Progenitor cell of endocrine pancreas (in vitro differentiated cells): Measurements from ENCODE around the gene CMIP. TPM values are rescaled to one million over a fixed set of nuclear protein-coding genes. Genes with fewer than 3 reads are reported as not detected.

Experiments
- DNase-seq: peaks from one replicate; pipeline ENCODE4 v3.0.0; 2021; ENCODE audit warnings: low spot score; ENCODE audit not compliant: unreplicated experiment
- H3K27ac Mint-ChIP-seq: 2 replicates; pipeline ENCODE4 v1.8.0; 2021; ENCODE audit warnings: mild to moderate bottlenecking, moderate library complexity, mixed read lengths
- H3K27me3 Mint-ChIP-seq: 2 replicates; pipeline ENCODE4 v1.8.0; 2021; ENCODE audit warnings: mixed read lengths
- H3K36me3 Mint-ChIP-seq: 2 replicates; pipeline ENCODE4 v1.8.0; 2022; ENCODE audit warnings: mixed read lengths; ENCODE audit not compliant: insufficient read depth
- H3K4me1 Mint-ChIP-seq: 2 replicates; pipeline ENCODE4 v1.8.0; 2021; ENCODE audit warnings: low read depth, mixed read lengths
- H3K4me3 Mint-ChIP-seq: 2 replicates; pipeline ENCODE4 v1.8.0; 2021; ENCODE audit warnings: low read depth, mild to moderate bottlenecking, moderate library complexity, mixed read lengths
- H3K9me3 Mint-ChIP-seq: 2 replicates; pipeline ENCODE4 v1.8.0; 2021; ENCODE audit warnings: low read depth, mixed read lengths
- total RNA-seq: library from RNA; stranded (reverse); gene quantifications from 2 replicates; pipeline ENCODE4 v1.2.1, GENCODE V29; 2021
- TF ChIP-seq, protein P1 (sequence below): fragments of 200-600 bp; sonication (generic); IDR thresholded peaks from one replicate; pipeline ENCODE4 v1.5.0; 2021; ENCODE audit warnings: antibody characterized with exemption, mild to moderate bottlenecking; ENCODE audit not compliant: unreplicated experiment

Gene CMIP
- total RNA-seq, 1 donor from 2014 or later = 62.7 TPM

GRCh38 chr16:81708266-81709015, 263.8 kb downstream of the CMIP start:
- TF ChIP-seq, protein P1, sequence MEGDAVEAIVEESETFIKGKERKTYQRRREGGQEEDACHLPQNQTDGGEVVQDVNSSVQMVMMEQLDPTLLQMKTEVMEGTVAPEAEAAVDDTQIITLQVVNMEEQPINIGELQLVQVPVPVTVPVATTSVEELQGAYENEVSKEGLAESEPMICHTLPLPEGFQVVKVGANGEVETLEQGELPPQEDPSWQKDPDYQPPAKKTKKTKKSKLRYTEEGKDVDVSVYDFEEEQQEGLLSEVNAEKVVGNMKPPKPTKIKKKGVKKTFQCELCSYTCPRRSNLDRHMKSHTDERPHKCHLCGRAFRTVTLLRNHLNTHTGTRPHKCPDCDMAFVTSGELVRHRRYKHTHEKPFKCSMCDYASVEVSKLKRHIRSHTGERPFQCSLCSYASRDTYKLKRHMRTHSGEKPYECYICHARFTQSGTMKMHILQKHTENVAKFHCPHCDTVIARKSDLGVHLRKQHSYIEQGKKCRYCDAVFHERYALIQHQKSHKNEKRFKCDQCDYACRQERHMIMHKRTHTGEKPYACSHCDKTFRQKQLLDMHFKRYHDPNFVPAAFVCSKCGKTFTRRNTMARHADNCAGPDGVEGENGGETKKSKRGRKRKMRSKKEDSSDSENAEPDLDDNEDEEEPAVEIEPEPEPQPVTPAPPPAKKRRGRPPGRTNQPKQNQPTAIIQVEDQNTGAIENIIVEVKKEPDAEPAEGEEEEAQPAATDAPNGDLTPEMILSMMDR = no peak
- no peaks in the 10 kb centered on the region for H3K27me3 Mint-ChIP-seq
- H3K4me1 Mint-ChIP-seq = no peaks in the 10 kb centered on the region
- H3K4me3 Mint-ChIP-seq = no peak overlapping the region
- H3K9me3 Mint-ChIP-seq = no peaks in the 10 kb centered on the region
- DNase-seq = no peak
- no peak overlapping the region for H3K27ac Mint-ChIP-seq
- H3K36me3 Mint-ChIP-seq = peaks cover 12% of the 10 kb centered on the region

GRCh38 chr16:81709016-81709900, 264.6 kb downstream of the CMIP start:
- Mint-ChIP-seq H3K4me1 (no peaks in the 10 kb centered on the region), H3K36me3 (peaks cover 12% of the 10 kb centered on the region), H3K4me3 (no peak overlapping the region), H3K9me3 (no peaks in the 10 kb centered on the region), H3K27ac (no peak overlapping the region), H3K27me3 (no peaks in the 10 kb centered on the region)
- no peak for DNase-seq
- TF ChIP-seq, protein P1 = no peak

GRCh38 chr16:81710044-81710443, 265.4 kb downstream of the CMIP start:
- Mint-ChIP-seq H3K4me1 (no peaks in the 10 kb centered on the region), H3K36me3 (peaks cover 12% of the 10 kb centered on the region)

GRCh38 chr16:81710596-81710995, 266.0 kb downstream of the CMIP start:
- H3K36me3 Mint-ChIP-seq = peaks cover 12% of the 10 kb centered on the region
- no peaks in the 10 kb centered on the region for H3K27me3 Mint-ChIP-seq
- H3K27ac Mint-ChIP-seq = no peak overlapping the region
- no peaks in the 10 kb centered on the region for H3K9me3 Mint-ChIP-seq
- TF ChIP-seq, protein P1 = no peak
- no peaks in the 10 kb centered on the region for H3K4me1 Mint-ChIP-seq
- no peak for DNase-seq
- no peak overlapping the region for H3K4me3 Mint-ChIP-seq

More at GRCh38 chr16:81710044-81710443, 265.4 kb downstream of the CMIP start:
- H3K9me3 Mint-ChIP-seq = no peaks in the 10 kb centered on the region
- no peak overlapping the region for H3K4me3 Mint-ChIP-seq
- no peaks in the 10 kb centered on the region for H3K27me3 Mint-ChIP-seq
- DNase-seq = no peak
- no peak overlapping the region for H3K27ac Mint-ChIP-seq
- TF ChIP-seq, protein P1 = no peak

DNA sequence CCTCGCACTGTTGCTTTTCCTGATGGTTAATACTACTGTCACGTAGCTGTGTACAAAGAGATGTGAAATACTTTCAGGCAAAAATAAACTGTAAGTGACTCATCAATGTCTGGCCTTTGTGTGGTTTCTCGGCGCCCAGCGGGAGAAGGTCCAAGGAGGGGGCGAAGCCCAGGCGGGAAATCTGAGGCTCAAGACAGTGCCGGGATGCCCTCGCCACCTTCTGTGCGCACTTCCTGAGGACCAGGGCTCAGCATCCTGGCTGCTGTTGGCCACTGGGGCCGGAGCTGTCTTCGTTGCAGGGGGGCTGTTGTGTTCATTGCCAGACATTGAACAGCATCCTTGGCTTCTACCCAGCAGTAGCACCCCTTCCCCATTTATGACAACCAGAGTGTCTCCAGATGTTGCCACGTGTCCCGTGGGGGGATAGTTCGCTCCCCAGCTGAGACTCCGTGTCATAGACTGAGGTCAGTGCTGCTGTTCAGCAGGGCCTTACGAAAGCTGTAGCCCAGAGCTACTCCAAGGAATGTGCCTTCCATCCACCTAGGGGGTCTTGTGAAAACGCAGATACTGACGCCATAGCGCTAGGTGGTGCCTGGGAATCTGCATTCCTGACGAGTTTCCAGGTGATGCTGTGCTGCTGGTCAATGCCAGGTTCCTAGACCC, 267.2 kb downstream of the CMIP start:
- H3K27me3 Mint-ChIP-seq = no peaks in the 10 kb centered on the region
- H3K4me1 Mint-ChIP-seq = peaks cover 9% of the 10 kb centered on the region
- no peak overlapping the region for H3K4me3 Mint-ChIP-seq
- no peak for DNase-seq
- no peaks in the 10 kb centered on the region for H3K9me3 Mint-ChIP-seq
- TF ChIP-seq, protein P1 = no peak
- H3K36me3 Mint-ChIP-seq = peaks cover 12% of the 10 kb centered on the region
- no peak overlapping the region for H3K27ac Mint-ChIP-seq
